Measurements from ENCODE around the gene FAR2.

GRCh38 chr12:29145372-29146170 lies 3.5 kb upstream of the FAR2 start:
- no peak for TF ChIP-seq EZH2 (IDR thresholded peaks at IDR 0.05; ENCODE audit: borderline replicate concordance, low read depth, low read length, severe bottlenecking)
- no peak for TF ChIP-seq CTCF (IDR thresholded peaks at IDR 0.05; ENCODE audit: extremely low read depth in 1 of 2, insufficient read depth in 1 of 2, low read depth in 1 of 2, low read length in 2 of 2)

Measured in endothelial cell of umbilical vein (primary cell).